Coronary artery (tissue), 2 donors: Measurements from ENCODE around the gene OR6B3.

Experiments used
- DNase-seq: peaks from one replicate; pipeline ENCODE4 v3.0.0-alpha.2; 2017; ENCODE audit warnings: low spot score
- H3K27ac ChIP-seq, 2 donors: fragments of 200-600 bp; sonication (generic); one replicate each; pipeline ENCODE4 v1.5.1; 2016 to 2019
- H3K4me3 ChIP-seq: fragments of 200-600 bp; sonication (generic); 2 replicates; pipeline ENCODE4 v1.5.1; 2016; ENCODE audit warnings: mild to moderate bottlenecking, moderate library complexity
- TF ChIP-seq, protein P1 (sequence below): fragments of 200-600 bp; sonication (generic); IDR thresholded peaks from one replicate; pipeline ENCODE4 v1.5.1; 2019; ENCODE audit warnings: antibody characterized with exemption

OR6B3 gene

GRCh38 chr2:240077442-240077841 is 24.1 kb upstream of the OR6B3 start:
- TF ChIP-seq, protein P1, sequence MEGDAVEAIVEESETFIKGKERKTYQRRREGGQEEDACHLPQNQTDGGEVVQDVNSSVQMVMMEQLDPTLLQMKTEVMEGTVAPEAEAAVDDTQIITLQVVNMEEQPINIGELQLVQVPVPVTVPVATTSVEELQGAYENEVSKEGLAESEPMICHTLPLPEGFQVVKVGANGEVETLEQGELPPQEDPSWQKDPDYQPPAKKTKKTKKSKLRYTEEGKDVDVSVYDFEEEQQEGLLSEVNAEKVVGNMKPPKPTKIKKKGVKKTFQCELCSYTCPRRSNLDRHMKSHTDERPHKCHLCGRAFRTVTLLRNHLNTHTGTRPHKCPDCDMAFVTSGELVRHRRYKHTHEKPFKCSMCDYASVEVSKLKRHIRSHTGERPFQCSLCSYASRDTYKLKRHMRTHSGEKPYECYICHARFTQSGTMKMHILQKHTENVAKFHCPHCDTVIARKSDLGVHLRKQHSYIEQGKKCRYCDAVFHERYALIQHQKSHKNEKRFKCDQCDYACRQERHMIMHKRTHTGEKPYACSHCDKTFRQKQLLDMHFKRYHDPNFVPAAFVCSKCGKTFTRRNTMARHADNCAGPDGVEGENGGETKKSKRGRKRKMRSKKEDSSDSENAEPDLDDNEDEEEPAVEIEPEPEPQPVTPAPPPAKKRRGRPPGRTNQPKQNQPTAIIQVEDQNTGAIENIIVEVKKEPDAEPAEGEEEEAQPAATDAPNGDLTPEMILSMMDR, result no peak
- no peak for DNase-seq
- no peak overlapping the region for H3K27ac ChIP-seq
- H3K4me3 ChIP-seq, result no peak overlapping the region

- DNase-seq, result no peak
- Histone ChIP-seq H3K4me3 (no peak overlapping the region), H3K27ac (no peak overlapping the region)
- TF ChIP-seq, protein P1, result no peak
Observed at GRCh38 chr2:240074545-240074944, 21.2 kb upstream of the OR6B3 start.

DNA sequence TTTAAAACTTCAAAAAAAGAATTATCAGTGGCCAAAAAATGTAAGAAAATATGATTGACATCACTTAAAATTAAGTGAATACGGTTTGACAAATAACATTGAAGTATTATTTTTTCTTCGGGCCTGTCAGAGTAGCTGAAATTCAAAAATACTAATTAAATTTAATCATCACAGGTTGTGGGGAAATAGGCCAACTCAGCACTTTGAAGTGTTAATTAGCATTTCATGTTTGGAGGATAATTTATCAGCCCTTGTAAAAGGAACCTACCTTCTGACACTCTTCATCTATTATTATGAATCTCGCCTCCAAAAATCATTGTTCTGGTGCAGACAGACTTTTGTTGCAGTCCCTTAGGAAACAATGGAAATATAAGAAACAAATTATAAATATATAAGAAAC is 17.6 kb upstream of the OR6B3 start:
- no peak for DNase-seq
- Histone ChIP-seq H3K4me3 (no peak overlapping the region), H3K27ac (no peak overlapping the region)
- TF ChIP-seq, protein P1, result no peak

- DNase-seq, result no peak
- TF ChIP-seq, protein P1, result no peak
- Histone ChIP-seq H3K4me3 (no peak overlapping the region), H3K27ac (no peak overlapping the region)
Observed at GRCh38 chr2:240069829-240070228, 16.5 kb upstream of the OR6B3 start.

DNA sequence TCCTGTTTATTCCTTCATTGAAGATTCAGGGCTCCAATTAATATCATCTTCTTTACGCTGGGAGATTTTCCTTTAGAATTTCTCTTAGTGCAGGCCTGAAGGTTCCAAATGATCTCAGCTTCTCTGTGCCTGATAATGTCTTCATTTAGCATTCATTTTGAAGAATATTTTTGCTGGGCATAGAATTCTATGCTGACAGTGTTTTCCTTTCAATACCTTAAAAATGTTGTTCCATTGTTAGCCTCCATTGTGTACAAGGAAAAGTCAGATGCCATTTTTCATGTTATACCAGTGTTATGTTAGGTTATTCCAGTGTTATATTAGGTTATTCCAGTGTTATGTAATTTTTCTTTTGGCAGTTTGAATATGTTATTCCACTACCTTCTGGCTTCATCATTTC is 14.9 kb upstream of the OR6B3 start:
- H3K27ac ChIP-seq, result no peak overlapping the region
- no peak for DNase-seq
- H3K4me3 ChIP-seq, result no peak overlapping the region
- TF ChIP-seq, protein P1, result no peak

GRCh38 chr2:240066489-240066888 is 13.2 kb upstream of the OR6B3 start:
- no peak for DNase-seq
- H3K4me3 ChIP-seq, result no peak overlapping the region
- no peak overlapping the region for H3K27ac ChIP-seq

GRCh38 chr2:240064898-240065297 is 11.6 kb upstream of the OR6B3 start:
- no peak for DNase-seq
- TF ChIP-seq, protein P1, result no peak
- no peak overlapping the region for H3K27ac ChIP-seq
- H3K4me3 ChIP-seq, result no peak overlapping the region

More at GRCh38 chr2:240066489-240066888, 13.2 kb upstream of the OR6B3 start:
- TF ChIP-seq, protein P1, result no peak
